Panc1 (cell line): ENCODE results near the gene ID1. TPM values are rescaled to one million over a fixed set of nuclear protein-coding genes. Genes with fewer than 3 reads are reported as not detected.

Experiments used
- ATAC-seq: fragments of 200-7000 bp; cut with Tn5 transposase; 2 replicates; pipeline ENCODE4 v1.9.1; 2020; ENCODE audit warnings: mild to moderate bottlenecking, moderate library complexity
- BruUV-seq: library from RNA; stranded (reverse); fragments of 400-500 nt; replicated peaks from 2 replicates; lab custom pipeline; 2021; lab: Mats Ljungman, UMichigan
- CTCF ChIA-PET: fragments of 300-600 bp; sonication (Branson Sonifier 250); formaldehyde crosslinking; loops from one replicate; lab custom pipeline; 2022; ENCODE audit warnings: antibody characterized with exemption; lab: Charles Lee
- POLR2A ChIA-PET: fragments of 300-600 bp; sonication (Branson Sonifier 250); formaldehyde crosslinking; loops from one replicate; lab custom pipeline; 2022; ENCODE audit warnings: antibody characterized with exemption; lab: Charles Lee
- DNase-seq: peaks from one replicate; pipeline ENCODE4 v3.0.0-alpha.2; 2010; ENCODE audit warnings: low read depth, low spot score
- H3K27ac ChIP-seq: 2 replicates; pipeline ENCODE4 v1.5.1; 2011; ENCODE audit warnings: mild to moderate bottlenecking, low read length, inconsistent platforms
- H3K27me3 ChIP-seq: fragments of 200-500 bp; sonication (Bioruptor generic); 2 replicates; pipeline ENCODE4 v1.6.0; 2014; ENCODE audit warnings: low read length, inconsistent platforms; ENCODE audit not compliant: control insufficient read depth, insufficient read depth
- H3K36me3 ChIP-seq: fragments of 200-500 bp; sonication (Bioruptor generic); 2 replicates; pipeline ENCODE4 v1.5.1; 2014; ENCODE audit warnings: inconsistent platforms, mild to moderate bottlenecking, low read length, moderate library complexity; ENCODE audit not compliant: control insufficient read depth, insufficient read depth
- H3K4me1 ChIP-seq: 2 replicates; pipeline ENCODE4 v1.5.1; 2011; ENCODE audit warnings: inconsistent platforms, mild to moderate bottlenecking, low read length, moderate library complexity; ENCODE audit not compliant: control insufficient read depth, insufficient read depth
- H3K4me3 ChIP-seq, 2 experiments: 2 replicates each; pipeline ENCODE4 v1.5.1; 2011 to 2012; ENCODE audit warnings: low read depth in 2 of 2, low read length in 2 of 2, mild to moderate bottlenecking in 2 of 2, inconsistent platforms in 1 of 2, moderate library complexity in 1 of 2
- H3K9me3 ChIP-seq: fragments of 200-500 bp; sonication (Bioruptor generic); 2 replicates; pipeline ENCODE4 v1.5.1; 2014; ENCODE audit warnings: low read depth, mild to moderate bottlenecking, inconsistent platforms, low read length, moderate library complexity; ENCODE audit not compliant: control insufficient read depth, insufficient read depth
- POLR2AphosphoS5 ChIP-seq: IDR thresholded peaks from 2 replicates; pipeline ENCODE4 v1.6.1; 2012; ENCODE audit warnings: mild to moderate bottlenecking, low read depth, low read length, moderate library complexity
- SIN3A ChIP-seq: IDR thresholded peaks from 2 replicates; pipeline ENCODE4 v1.6.1; 2012; ENCODE audit warnings: low read depth, mild to moderate bottlenecking, low read length, moderate library complexity, borderline replicate concordance; ENCODE audit not compliant: insufficient read depth
- TCF7L2 ChIP-seq: IDR thresholded peaks from 2 replicates; pipeline ENCODE4 v1.6.1; 2011; ENCODE audit warnings: mild to moderate bottlenecking, low read depth, low read length, inconsistent platforms
- in situ Hi-C: cut with HindIII; loops from 2 replicates; pipeline ENCODE4 v1.10.0; 2016; ENCODE audit warnings: low sequenced_read_pairs, low pct_unique_long_range_greater_than_20kb
- intact Hi-C: fragments of 100-400 bp; cut with micrococcal nuclease; formaldehyde crosslinking; loops from one replicate; pipeline ENCODE4 v1.10.0; 2022; ENCODE audit not compliant: unreplicated experiment
- total RNA-seq: library from RNA; stranded (reverse); gene quantifications from one replicate; pipeline ENCODE4 v1.2.1, GENCODE V29; 2021; ENCODE audit not compliant: unreplicated experiment
- TF ChIP-seq, protein P1 (sequence below), 2 experiments: IDR thresholded peaks; 2 replicates each; pipeline ENCODE4 v1.6.1; 2011 to 2012; ENCODE audit warnings: low read depth in 2 of 2, control low read depth in 1 of 2, low read length in 1 of 2, mild to moderate bottlenecking in 1 of 2, moderate library complexity in 1 of 2; ENCODE audit not compliant: insufficient read depth in 1 of 2
- TF ChIP-seq, protein P2 (sequence below): fragments of 450-650 bp; IDR thresholded peaks from 2 replicates; pipeline ENCODE4 v1.5.1; 2017; ENCODE audit warnings: mild to moderate bottlenecking

Gene ID1
- total RNA-seq, 1 experiment from 2014 or later = 152 TPM

DNA sequence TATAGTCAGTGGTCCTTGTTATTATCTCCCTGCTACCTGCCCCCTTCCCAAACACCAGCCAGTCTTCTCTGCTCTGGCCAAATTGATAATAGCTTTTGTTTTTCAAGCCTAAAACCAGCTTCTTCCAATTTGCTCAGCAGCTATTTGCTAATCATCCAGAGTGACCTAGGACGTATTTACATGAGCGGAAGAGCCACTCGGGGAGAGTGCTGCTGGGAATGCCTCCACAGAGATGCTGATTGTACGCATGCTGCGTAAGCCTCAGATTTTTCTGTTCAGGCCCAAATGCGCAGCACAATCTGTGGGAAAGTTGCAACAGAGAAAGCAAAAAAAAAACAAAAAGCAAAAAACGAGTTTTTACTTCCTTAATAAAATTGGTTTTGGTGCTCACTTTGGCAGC is 24.4 kb upstream of the ID1 start:
- ChIA-PET CTCF (no interaction called here), POLR2A (no interaction called here)
- H3K36me3 ChIP-seq = no peaks in the 10 kb centered on the region
- DNase-seq = no peak
- intact Hi-C loops (no loop called here), in situ Hi-C loops (no loop called here)
- H3K27ac ChIP-seq = no peak overlapping the region
- TF ChIP-seq, protein P1, sequence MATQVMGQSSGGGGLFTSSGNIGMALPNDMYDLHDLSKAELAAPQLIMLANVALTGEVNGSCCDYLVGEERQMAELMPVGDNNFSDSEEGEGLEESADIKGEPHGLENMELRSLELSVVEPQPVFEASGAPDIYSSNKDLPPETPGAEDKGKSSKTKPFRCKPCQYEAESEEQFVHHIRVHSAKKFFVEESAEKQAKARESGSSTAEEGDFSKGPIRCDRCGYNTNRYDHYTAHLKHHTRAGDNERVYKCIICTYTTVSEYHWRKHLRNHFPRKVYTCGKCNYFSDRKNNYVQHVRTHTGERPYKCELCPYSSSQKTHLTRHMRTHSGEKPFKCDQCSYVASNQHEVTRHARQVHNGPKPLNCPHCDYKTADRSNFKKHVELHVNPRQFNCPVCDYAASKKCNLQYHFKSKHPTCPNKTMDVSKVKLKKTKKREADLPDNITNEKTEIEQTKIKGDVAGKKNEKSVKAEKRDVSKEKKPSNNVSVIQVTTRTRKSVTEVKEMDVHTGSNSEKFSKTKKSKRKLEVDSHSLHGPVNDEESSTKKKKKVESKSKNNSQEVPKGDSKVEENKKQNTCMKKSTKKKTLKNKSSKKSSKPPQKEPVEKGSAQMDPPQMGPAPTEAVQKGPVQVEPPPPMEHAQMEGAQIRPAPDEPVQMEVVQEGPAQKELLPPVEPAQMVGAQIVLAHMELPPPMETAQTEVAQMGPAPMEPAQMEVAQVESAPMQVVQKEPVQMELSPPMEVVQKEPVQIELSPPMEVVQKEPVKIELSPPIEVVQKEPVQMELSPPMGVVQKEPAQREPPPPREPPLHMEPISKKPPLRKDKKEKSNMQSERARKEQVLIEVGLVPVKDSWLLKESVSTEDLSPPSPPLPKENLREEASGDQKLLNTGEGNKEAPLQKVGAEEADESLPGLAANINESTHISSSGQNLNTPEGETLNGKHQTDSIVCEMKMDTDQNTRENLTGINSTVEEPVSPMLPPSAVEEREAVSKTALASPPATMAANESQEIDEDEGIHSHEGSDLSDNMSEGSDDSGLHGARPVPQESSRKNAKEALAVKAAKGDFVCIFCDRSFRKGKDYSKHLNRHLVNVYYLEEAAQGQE (IDR thresholded peaks at IDR 0.05; ENCODE audit: insufficient read depth in 1 of 2, low read depth in 2 of 2, low read length in 1 of 2) = no peak
- TF ChIP-seq, protein P2, sequence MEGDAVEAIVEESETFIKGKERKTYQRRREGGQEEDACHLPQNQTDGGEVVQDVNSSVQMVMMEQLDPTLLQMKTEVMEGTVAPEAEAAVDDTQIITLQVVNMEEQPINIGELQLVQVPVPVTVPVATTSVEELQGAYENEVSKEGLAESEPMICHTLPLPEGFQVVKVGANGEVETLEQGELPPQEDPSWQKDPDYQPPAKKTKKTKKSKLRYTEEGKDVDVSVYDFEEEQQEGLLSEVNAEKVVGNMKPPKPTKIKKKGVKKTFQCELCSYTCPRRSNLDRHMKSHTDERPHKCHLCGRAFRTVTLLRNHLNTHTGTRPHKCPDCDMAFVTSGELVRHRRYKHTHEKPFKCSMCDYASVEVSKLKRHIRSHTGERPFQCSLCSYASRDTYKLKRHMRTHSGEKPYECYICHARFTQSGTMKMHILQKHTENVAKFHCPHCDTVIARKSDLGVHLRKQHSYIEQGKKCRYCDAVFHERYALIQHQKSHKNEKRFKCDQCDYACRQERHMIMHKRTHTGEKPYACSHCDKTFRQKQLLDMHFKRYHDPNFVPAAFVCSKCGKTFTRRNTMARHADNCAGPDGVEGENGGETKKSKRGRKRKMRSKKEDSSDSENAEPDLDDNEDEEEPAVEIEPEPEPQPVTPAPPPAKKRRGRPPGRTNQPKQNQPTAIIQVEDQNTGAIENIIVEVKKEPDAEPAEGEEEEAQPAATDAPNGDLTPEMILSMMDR = no peak
- TF ChIP-seq SIN3A = no peak
- no peak for TF ChIP-seq POLR2AphosphoS5
- TF ChIP-seq TCF7L2 = no peak
- peaks cover 9% of the 10 kb centered on the region for H3K4me1 ChIP-seq
- BruUV-seq = no TSS peak
- H3K27me3 ChIP-seq = no peaks in the 10 kb centered on the region
- no peak overlapping the region for H3K4me3 ChIP-seq
- ATAC-seq = no peak
- H3K9me3 ChIP-seq = no peaks in the 10 kb centered on the region

DNA sequence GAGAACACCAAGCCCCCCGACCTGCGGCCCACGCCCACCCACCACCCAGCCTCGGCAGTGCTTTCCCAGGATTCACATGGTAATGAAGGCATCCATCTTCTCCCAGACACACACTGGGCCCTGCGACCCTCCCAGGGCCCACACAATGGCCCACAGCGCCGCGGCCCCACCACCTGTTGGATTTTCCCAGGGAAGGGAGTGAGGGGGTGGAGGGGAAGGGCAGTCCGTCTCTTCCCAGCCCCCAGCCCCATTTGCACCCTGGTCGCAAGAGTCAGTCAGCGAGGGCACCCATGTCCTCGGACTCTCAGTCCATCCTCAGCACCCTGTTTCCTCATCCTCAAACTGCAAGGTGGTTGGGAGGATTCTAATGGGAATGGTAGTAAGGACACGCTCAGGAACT is 23.7 kb upstream of the ID1 start:
- ATAC-seq = no peak
- peaks cover 15% of the 10 kb centered on the region for H3K4me1 ChIP-seq
- intact Hi-C loops = no loop called here
- in situ Hi-C loops = no loop called here
- ChIA-PET CTCF (interaction anchor here (0.6 kb wide), 1 partner anchor 29 kb away, joined by 7 read pairs; no protein-coding TSS in a partner anchor), POLR2A (no interaction called here)
- no peak overlapping the region for H3K4me3 ChIP-seq
- no peak for DNase-seq
- TF ChIP-seq, protein P1 (IDR thresholded peaks at IDR 0.05; ENCODE audit: insufficient read depth in 1 of 2, low read depth in 2 of 2, low read length in 1 of 2) = no peak
- TF ChIP-seq, protein P2 = no peak
- no peak for TF ChIP-seq TCF7L2
- TF ChIP-seq POLR2AphosphoS5 = no peak
- TF ChIP-seq SIN3A = no peak
- peak overlapping the region; percentile 21; the same call in 1 of the 2 replicates for H3K27ac ChIP-seq
- no peaks in the 10 kb centered on the region for H3K27me3 ChIP-seq
- no TSS peak for BruUV-seq
- no peaks in the 10 kb centered on the region for H3K9me3 ChIP-seq
- no peaks in the 10 kb centered on the region for H3K36me3 ChIP-seq
